ENCODE results near the gene RUFY2. TPM values are rescaled to one million over a fixed set of nuclear protein-coding genes. Genes with fewer than 3 reads are reported as not detected.

The RUFY2 gene
- total RNA-seq, 1 donor from 2014 or later: 27.6 TPM

- Mint-ChIP-seq H3K27ac (ENCODE audit: unreplicated experiment) (no peak overlapping the region), H3K27me3 (ENCODE audit: unreplicated experiment) (no peaks in the 10 kb centered on the region), H3K4me1 (ENCODE audit: unreplicated experiment) (peaks cover 2% of the 10 kb centered on the region), H3K9me3 (ENCODE audit: unreplicated experiment) (no peaks in the 10 kb centered on the region), H3K4me3 (ENCODE audit: unreplicated experiment) (no peak overlapping the region), H3K36me3 (ENCODE audit: unreplicated experiment) (peaks cover 37% of the 10 kb centered on the region)
- DNase-seq (ENCODE audit: extremely low spot score, unreplicated experiment): no peak
- TF ChIP-seq CTCF (IDR thresholded peaks at IDR 0.05): no peak
Measured at GRCh38 chr10:68397005-68397404, 10.1 kb downstream of the RUFY2 start.

GRCh38 chr10:68385740-68386139, 21.3 kb downstream of the RUFY2 start:
- no peak for TF ChIP-seq CTCF (IDR thresholded peaks at IDR 0.05)
- no peaks in the 10 kb centered on the region for H3K4me1 Mint-ChIP-seq (ENCODE audit: unreplicated experiment)
- no peaks in the 10 kb centered on the region for H3K27me3 Mint-ChIP-seq (ENCODE audit: unreplicated experiment)
- H3K27ac Mint-ChIP-seq (ENCODE audit: unreplicated experiment): no peak overlapping the region
- no peak overlapping the region for H3K4me3 Mint-ChIP-seq (ENCODE audit: unreplicated experiment)
- H3K9me3 Mint-ChIP-seq (ENCODE audit: unreplicated experiment): no peaks in the 10 kb centered on the region
- DNase-seq (ENCODE audit: extremely low spot score, unreplicated experiment): no peak
- H3K36me3 Mint-ChIP-seq (ENCODE audit: unreplicated experiment): peaks cover 40% of the 10 kb centered on the region

GRCh38 chr10:68371604-68372003, 35.5 kb downstream of the RUFY2 start:
- H3K27ac Mint-ChIP-seq (ENCODE audit: unreplicated experiment): no peak overlapping the region
- H3K4me3 Mint-ChIP-seq (ENCODE audit: unreplicated experiment): no peak overlapping the region
- peaks cover 2% of the 10 kb centered on the region for H3K4me1 Mint-ChIP-seq (ENCODE audit: unreplicated experiment)
- DNase-seq (ENCODE audit: extremely low spot score, unreplicated experiment): no peak
- no peak for TF ChIP-seq CTCF (IDR thresholded peaks at IDR 0.05)
- H3K36me3 Mint-ChIP-seq (ENCODE audit: unreplicated experiment): peaks cover 47% of the 10 kb centered on the region
- H3K27me3 Mint-ChIP-seq (ENCODE audit: unreplicated experiment): no peaks in the 10 kb centered on the region
- H3K9me3 Mint-ChIP-seq (ENCODE audit: unreplicated experiment): peaks cover 8% of the 10 kb centered on the region

GRCh38 chr10:68367121-68367520, 40.0 kb downstream of the RUFY2 start:
- TF ChIP-seq CTCF (IDR thresholded peaks at IDR 0.05): no peak
- DNase-seq (ENCODE audit: extremely low spot score, unreplicated experiment): no peak
- peaks cover 40% of the 10 kb centered on the region for H3K36me3 Mint-ChIP-seq (ENCODE audit: unreplicated experiment)
- peaks cover 3% of the 10 kb centered on the region for H3K9me3 Mint-ChIP-seq (ENCODE audit: unreplicated experiment)
- H3K27ac Mint-ChIP-seq (ENCODE audit: unreplicated experiment): no peak overlapping the region
- no peaks in the 10 kb centered on the region for H3K27me3 Mint-ChIP-seq (ENCODE audit: unreplicated experiment)
- no peaks in the 10 kb centered on the region for H3K4me1 Mint-ChIP-seq (ENCODE audit: unreplicated experiment)
- no peak overlapping the region for H3K4me3 Mint-ChIP-seq (ENCODE audit: unreplicated experiment)

GRCh38 chr10:68366600-68366999, 40.5 kb downstream of the RUFY2 start:
- peaks cover 3% of the 10 kb centered on the region for H3K9me3 Mint-ChIP-seq (ENCODE audit: unreplicated experiment)
- peaks cover 39% of the 10 kb centered on the region for H3K36me3 Mint-ChIP-seq (ENCODE audit: unreplicated experiment)
- no peaks in the 10 kb centered on the region for H3K4me1 Mint-ChIP-seq (ENCODE audit: unreplicated experiment)
- TF ChIP-seq CTCF (IDR thresholded peaks at IDR 0.05): no peak
- no peak for DNase-seq (ENCODE audit: extremely low spot score, unreplicated experiment)
- no peaks in the 10 kb centered on the region for H3K27me3 Mint-ChIP-seq (ENCODE audit: unreplicated experiment)
- no peak overlapping the region for H3K27ac Mint-ChIP-seq (ENCODE audit: unreplicated experiment)
- no peak overlapping the region for H3K4me3 Mint-ChIP-seq (ENCODE audit: unreplicated experiment)
